GM18507 (cell line): ENCODE measurements around the gene MN1.
"Not testable (repeated sequence)": the region's sequence is repeated elsewhere in the genome, so short reads cannot be mapped to it uniquely, and the experiment has no call there.

Experiments used
- DNase-seq: peaks from one replicate; pipeline ENCODE4 v3.0.0; 2011; ENCODE audit warnings: low read depth; ENCODE audit not compliant: insufficient read length; ENCODE audit errors: extremely low spot score
- FAIRE-seq: peaks from 2 replicates; lab custom pipeline; 2011; peaks lifted over from hg19 to GRCh38; lab: Jason Lieb, UNC

The MN1 gene

GRCh38 chr22:27750584-27751265, 50.8 kb downstream of the MN1 start:
- FAIRE-seq (no peak), DNase-seq (no peak)

- no peak for DNase-seq
- FAIRE-seq, result no peak
These were observed 51.8 kb downstream of the MN1 start for GRCh38 chr22:27749597-27750225.

DNA sequence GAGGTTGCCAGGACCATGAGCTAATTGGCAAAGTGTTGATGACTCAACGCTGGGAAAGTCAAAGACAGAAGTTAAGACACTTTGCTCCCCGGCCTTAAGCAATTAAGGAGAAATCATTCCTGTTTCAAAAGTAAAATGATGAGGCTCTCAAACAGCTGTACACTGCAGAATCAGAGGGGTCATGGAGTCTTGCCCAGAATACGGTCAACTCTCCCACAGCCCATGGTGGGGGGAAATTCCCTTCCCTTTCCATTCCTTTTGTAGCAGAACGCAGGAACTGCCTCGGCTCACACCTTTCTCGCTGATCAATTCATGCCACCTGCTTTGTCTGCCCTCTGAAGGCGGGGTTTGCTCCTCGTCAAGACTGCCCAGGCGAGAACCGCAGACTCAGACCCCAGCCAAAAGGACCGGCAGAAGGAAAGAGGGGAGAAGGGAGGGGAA, 52.8 kb downstream of the MN1 start:
- FAIRE-seq, result no peak
- DNase-seq, result no peak

DNA sequence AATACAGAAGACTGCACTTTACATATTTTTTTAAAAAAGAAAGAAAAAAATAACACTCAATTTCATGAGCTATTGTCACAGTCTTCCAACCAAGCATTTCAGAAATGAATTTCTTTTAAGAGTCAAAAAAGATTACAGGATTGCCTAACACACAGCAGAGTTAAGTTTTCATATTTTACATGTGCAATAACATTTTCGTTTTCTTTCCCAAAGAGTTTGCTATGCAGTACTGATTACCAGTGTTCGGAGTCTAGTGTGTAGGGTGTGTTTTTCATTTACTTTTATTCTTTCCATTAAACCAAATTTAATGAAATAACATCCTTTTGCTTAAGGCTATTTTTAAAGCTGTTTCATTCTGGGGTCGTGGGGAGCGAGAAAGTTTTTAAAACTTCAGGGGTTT, 53.2 kb downstream of the MN1 start:
- no peak for FAIRE-seq
- no peak for DNase-seq

- DNase-seq, result no peak
- FAIRE-seq, result no peak
These were observed 53.9 kb downstream of the MN1 start for GRCh38 chr22:27747396-27748221.

DNA sequence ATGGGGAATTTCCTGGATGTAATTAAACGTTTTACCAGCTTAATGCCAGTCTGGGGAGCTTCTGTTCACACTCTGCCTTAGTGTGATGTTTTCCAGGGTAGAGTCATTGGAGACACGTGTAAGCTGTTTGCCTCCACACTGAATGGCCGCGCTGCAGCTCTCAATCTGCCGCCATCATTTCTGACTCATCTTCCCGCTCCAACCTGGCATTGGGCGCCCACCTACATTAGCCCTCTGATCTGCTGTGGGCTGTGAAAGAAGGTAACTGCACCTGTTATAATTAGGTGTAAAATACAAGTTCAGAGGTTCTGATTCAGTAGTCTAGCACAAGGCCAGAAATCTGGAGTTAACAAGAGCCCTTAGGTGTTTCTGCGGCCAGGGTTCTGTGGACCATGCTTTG, 54.6 kb downstream of the MN1 start:
- no peak for DNase-seq

DNA sequence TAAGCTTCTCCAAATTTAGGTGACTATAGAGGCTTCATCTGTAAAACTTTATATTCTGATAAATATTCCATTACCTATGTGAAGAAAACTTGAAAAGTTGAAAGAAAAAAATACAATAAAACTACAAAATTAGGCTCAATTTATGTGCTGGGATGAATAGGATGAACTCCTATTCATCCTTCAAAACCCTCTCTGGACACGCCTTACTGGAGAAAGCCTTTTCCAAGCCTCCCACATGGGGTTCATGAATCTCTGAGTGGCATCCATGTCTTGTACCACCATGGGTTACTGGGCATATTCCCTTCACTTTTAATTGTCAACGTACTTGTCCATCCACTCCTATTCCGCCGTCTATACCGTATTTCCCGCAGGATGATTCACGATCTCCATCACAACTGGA, 55.7 kb downstream of the MN1 start:
- FAIRE-seq (no peak), DNase-seq (no peak)

More for the DNA sequence above, 54.6 kb downstream of the MN1 start:
- no peak for FAIRE-seq

GRCh38 chr22:27745154-27745553, 56.4 kb downstream of the MN1 start:
- FAIRE-seq (no peak), DNase-seq (no peak)

GRCh38 chr22:27744078-27744477, 57.5 kb downstream of the MN1 start:
- not testable (repeated sequence) for DNase-seq, FAIRE-seq

DNA sequence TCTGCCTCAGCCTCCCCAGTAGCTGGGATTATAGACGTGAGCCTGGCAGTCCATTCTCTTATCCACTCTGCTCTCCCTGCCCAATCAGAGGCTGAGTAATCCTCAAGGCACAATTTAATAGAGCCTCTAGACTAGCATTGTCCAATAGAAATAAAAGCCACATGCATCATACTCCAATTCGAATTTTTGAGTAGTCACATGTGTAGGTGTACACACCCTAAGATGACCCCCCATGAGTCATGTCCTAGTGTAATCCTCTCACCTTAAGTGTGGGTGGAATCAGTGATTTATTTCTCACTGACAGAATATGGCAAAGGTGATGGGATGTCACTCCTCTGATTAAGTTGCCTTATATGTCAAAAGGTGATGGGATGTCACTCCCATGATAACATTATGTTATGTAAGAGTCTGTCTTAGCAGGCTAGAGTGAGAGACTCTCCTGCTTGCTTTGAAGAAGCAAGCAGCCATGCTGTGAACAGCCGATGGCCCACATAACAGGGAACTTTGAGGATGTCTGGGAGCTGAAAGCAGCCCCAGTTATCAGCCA, 61.3 kb downstream of the MN1 start:
- no peak for FAIRE-seq
- DNase-seq, result no peak

DNA sequence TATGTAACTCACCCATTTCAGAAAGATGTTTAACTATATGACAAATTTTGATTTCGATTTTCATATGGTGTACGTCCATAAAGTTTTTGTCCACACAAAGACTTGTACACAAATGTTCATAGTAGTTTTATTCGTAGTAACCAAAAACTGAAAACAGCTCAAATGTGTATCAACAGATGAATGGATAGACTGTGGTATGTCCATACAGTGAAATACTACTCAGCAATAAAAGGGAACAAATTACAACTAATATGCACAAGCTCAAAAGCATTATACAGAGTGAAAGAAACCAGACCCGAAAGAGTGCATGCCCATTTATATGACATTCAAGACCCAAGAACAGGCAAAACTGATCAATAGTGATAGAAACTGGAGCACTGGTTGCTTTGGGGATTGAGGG, 64.0 kb downstream of the MN1 start:
- no peak for FAIRE-seq
- no peak for DNase-seq

- no peak for FAIRE-seq
These were observed 67.5 kb downstream of the MN1 start for GRCh38 chr22:27734066-27734465.

GRCh38 chr22:27732841-27733240, 68.7 kb downstream of the MN1 start:
- FAIRE-seq, result no peak
- no peak for DNase-seq

More at GRCh38 chr22:27734066-27734465, 67.5 kb downstream of the MN1 start:
- no peak for DNase-seq

DNA sequence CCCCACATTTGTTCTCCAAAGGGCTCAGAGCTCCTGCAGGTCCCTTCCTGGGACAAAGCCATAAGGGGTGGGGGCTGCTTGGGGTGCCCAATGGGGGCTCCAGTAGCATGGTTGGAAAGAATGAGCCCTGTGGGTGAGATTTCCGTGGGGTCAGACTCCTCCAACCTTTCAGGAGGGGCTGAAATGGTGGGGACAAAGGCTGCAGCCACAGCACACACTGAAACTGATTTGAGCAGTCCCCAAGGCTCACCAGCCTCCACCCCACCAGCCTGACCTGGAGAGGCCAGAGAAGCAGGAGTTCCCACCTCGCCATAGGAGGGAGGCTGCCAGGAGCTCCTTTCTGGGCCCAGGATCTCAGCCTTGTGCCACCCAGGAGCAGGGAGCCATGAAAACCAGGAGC, 69.2 kb downstream of the MN1 start:
- DNase-seq (no peak), FAIRE-seq (no peak)

GRCh38 chr22:27731621-27732020, 69.9 kb downstream of the MN1 start:
- no peak for FAIRE-seq
- no peak for DNase-seq

- FAIRE-seq (no peak), DNase-seq (no peak)
These were observed 70.7 kb downstream of the MN1 start for GRCh38 chr22:27730641-27731433.

DNA sequence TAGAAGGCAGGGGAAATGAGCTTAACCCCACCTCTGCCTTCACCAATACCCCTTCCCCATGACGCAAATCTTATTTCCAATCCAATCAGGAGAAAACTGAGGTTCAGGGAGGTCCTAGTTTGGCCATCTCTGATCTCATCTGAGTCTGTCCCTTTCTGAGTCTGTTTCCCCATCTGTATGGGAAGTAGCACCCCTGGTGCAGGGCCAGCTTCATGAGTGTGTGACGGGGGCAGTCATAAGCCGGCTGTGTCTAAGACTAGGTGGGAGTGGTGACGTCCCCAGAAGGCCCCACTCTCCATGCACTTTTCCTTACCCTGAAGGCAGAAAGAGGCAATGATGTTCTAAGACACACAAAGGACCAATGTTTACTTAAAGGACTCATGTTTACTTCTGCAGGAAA, 72.3 kb downstream of the MN1 start:
- no peak for DNase-seq
- no peak for FAIRE-seq

DNA sequence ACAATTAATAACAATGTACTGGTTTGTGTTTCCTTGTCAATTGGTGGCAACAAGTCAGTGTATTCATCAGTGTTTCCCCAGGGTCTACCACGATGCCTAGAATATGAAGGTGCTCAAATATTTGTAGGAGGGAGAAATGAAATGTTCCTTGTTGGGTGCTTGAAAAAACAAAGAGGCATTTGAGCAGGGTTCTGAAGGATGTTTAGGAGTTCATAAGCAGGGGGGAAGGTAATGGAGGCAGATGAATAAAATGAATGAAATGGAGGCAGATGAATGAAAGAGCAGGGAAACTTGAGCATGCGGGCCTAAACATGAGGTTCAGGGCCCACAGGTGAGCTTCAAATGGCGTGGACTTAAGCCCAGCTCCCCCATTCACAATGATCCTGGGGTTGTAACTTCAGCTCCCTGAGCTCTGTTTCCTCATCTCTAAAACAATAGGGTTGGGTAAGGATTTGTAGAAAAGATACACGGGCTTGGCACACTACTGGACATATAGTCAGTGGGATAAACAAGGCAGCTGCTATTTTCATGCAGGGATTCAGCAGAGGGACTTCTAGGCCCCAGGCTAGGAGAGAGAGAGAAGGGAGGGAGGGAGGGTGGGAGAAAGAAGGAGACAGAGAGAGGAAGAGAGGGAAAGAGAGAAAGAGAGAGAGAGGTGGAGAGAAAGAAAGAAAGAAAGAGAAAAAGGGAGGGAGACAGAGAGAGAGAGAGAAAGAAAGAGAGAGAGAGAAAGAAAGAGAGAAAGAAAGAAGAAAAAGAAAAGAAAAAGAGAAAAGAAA, 73.7 kb downstream of the MN1 start:
- FAIRE-seq, result no peak
- DNase-seq, result no peak
